Natural killer cell (primary cell): ENCODE results near the gene ENGASE. TPM values are rescaled to one million over a fixed set of nuclear protein-coding genes. Genes with fewer than 3 reads are reported as not detected.
"Not testable (repeated sequence)": the region's sequence is repeated elsewhere in the genome, so short reads cannot be mapped to it uniquely, and the experiment has no call there.

ENCODE experiments used
- ATAC-seq, 3 donors: fragments of 150-1000 bp in 2 of 3; fragments of 200-7000 bp in 1 of 3; cut with Tn5 transposase; 1 replicate in 1 of 3; 2 replicates in 2 of 3; pipeline ENCODE4 v1.10.0; 2021; ENCODE audit warnings: mild to moderate bottlenecking in 2 of 3, moderate library complexity in 2 of 3
- DNase-seq, 2 donors: peaks; one replicate each; pipeline versions ENCODE4 v3.0.0 to v3.0.0-alpha.2; 2013 to 2021; ENCODE audit warnings: mixed read lengths in 1 of 2
- H3K27ac ChIP-seq: one replicate; pipeline ENCODE4 v1.5.1; 2013; ENCODE audit warnings: mild to moderate bottlenecking, low read length
- H3K27me3 ChIP-seq: one replicate; pipeline ENCODE4 v1.6.1; 2013; ENCODE audit warnings: low read length; ENCODE audit not compliant: control insufficient read depth, insufficient read depth
- H3K36me3 ChIP-seq: one replicate; pipeline ENCODE4 v1.6.1; 2013; ENCODE audit warnings: low read length; ENCODE audit not compliant: control insufficient read depth, insufficient read depth
- H3K4me1 ChIP-seq: one replicate; pipeline ENCODE4 v1.6.1; 2013; ENCODE audit warnings: low read length; ENCODE audit not compliant: control insufficient read depth, insufficient read depth
- H3K4me3 ChIP-seq: one replicate; pipeline ENCODE4 v1.5.1; 2013; ENCODE audit warnings: low read length
- H3K9me3 ChIP-seq: one replicate; pipeline ENCODE4 v1.6.1; 2013; ENCODE audit warnings: low read length; ENCODE audit not compliant: control insufficient read depth, insufficient read depth
- H3K27ac Mint-ChIP-seq, 2 donors: one replicate each; pipeline ENCODE4 v1.8.0; 2022; ENCODE audit warnings: mild to moderate bottlenecking in 2 of 2, mixed read lengths in 2 of 2, moderate library complexity in 1 of 2
- H3K27me3 Mint-ChIP-seq, 2 donors: one replicate each; pipeline ENCODE4 v1.8.0; 2022; ENCODE audit warnings: low read depth in 2 of 2, mixed read lengths in 2 of 2
- H3K36me3 Mint-ChIP-seq: one replicate; pipeline ENCODE4 v1.8.0; 2022; ENCODE audit warnings: mixed read lengths
- H3K4me1 Mint-ChIP-seq, 2 donors: one replicate each; pipeline ENCODE4 v1.8.0; 2022; ENCODE audit warnings: mixed read lengths in 2 of 2
- H3K4me3 Mint-ChIP-seq: one replicate; pipeline ENCODE4 v1.8.0; 2022; ENCODE audit warnings: mild to moderate bottlenecking, moderate library complexity, mixed read lengths
- H3K9me3 Mint-ChIP-seq, 2 donors: one replicate each; pipeline ENCODE4 v1.8.0; 2022; ENCODE audit warnings: mixed read lengths in 2 of 2
- WGBS: methylation state at CpG from one replicate; pipeline ENCODE4 v1.1.7; 2013; ENCODE audit warnings: missing lambda C conversion rate; ENCODE audit not compliant: insufficient coverage; 5-methylcytosine and 5-hydroxymethylcytosine counted together
- intact Hi-C: fragments of 100-400 bp; cut with micrococcal nuclease; formaldehyde crosslinking; loops from one replicate; pipeline ENCODE4 v1.14.2; 2022
- total RNA-seq, 4 donors: library from RNA; stranded (reverse); fragments of 120-200 nt in 1 of 4; gene quantifications; one replicate each; pipeline versions ENCODE4 v1.2.3 to v1.2.4, GENCODE V29; 2013 to 2022
- TF ChIP-seq, protein P1 (sequence below): fragments of 200-600 bp; IDR thresholded peaks from one replicate; pipeline ENCODE4 v1.8.0; 2022; ENCODE audit warnings: antibody characterized with exemption

Gene ENGASE
- total RNA-seq, 3 donors from 2014 or later (not counting 1 experiment from before 2014, with no cell fraction given) = 56.0 to 86.4 (median 56.9) TPM

DNA sequence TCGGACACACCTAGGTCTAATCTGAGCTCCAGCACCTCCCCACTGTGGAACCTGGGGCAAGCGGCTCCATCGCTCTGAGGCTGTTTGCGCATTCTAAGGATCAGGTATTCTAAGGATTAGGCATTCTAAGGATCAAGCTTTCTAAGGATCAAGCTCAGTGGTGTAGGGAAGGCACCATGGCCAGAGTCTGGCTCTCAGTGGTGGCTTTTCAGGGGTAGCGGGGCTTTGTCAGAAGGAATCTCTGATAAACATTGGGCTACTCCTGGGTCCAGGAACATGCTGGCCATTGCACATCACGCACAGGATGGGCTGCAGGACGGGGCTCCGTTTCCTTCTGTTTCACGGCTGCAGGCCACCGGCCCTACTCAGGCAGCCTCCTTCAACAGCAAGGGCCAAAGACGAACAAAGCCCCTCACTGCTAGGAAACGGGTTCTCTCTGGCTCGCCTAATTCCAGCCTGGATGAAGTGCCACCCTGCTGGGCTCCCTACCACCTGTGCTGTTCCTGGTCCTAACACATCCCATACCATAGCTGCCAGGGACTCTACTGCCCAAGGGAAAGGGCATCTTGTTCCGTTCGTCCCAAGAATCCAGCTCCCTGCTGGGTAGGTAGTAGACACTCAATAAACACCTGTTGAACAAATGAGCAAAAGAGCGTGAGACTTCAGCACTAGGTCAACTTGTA lies 45.2 kb upstream of the ENGASE start:
- no peaks in the 10 kb centered on the region for H3K9me3 ChIP-seq
- H3K4me3 ChIP-seq = no peak overlapping the region
- WGBS = 92% methylated on average over 16 of the region's 16 CpGs
- intact Hi-C loops = no loop called here
- peaks cover 16% of the 10 kb centered on the region for H3K27me3 ChIP-seq
- H3K36me3 ChIP-seq = no peaks in the 10 kb centered on the region
- H3K27ac Mint-ChIP-seq = no peak overlapping the region
- peaks cover 0 to 4% of the 10 kb centered on the region in 2 donors for H3K4me1 Mint-ChIP-seq
- H3K27ac ChIP-seq = no peak overlapping the region
- peaks cover 16 to 38% of the 10 kb centered on the region in 2 donors for H3K27me3 Mint-ChIP-seq
- H3K4me1 ChIP-seq = peaks cover 7% of the 10 kb centered on the region
- no peaks in the 10 kb centered on the region for H3K9me3 Mint-ChIP-seq
- TF ChIP-seq, protein P1, sequence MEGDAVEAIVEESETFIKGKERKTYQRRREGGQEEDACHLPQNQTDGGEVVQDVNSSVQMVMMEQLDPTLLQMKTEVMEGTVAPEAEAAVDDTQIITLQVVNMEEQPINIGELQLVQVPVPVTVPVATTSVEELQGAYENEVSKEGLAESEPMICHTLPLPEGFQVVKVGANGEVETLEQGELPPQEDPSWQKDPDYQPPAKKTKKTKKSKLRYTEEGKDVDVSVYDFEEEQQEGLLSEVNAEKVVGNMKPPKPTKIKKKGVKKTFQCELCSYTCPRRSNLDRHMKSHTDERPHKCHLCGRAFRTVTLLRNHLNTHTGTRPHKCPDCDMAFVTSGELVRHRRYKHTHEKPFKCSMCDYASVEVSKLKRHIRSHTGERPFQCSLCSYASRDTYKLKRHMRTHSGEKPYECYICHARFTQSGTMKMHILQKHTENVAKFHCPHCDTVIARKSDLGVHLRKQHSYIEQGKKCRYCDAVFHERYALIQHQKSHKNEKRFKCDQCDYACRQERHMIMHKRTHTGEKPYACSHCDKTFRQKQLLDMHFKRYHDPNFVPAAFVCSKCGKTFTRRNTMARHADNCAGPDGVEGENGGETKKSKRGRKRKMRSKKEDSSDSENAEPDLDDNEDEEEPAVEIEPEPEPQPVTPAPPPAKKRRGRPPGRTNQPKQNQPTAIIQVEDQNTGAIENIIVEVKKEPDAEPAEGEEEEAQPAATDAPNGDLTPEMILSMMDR = no peak
- ATAC-seq (no peak), DNase-seq (no peak)
- H3K36me3 Mint-ChIP-seq = no peaks in the 10 kb centered on the region
- no peak overlapping the region for H3K4me3 Mint-ChIP-seq

DNA sequence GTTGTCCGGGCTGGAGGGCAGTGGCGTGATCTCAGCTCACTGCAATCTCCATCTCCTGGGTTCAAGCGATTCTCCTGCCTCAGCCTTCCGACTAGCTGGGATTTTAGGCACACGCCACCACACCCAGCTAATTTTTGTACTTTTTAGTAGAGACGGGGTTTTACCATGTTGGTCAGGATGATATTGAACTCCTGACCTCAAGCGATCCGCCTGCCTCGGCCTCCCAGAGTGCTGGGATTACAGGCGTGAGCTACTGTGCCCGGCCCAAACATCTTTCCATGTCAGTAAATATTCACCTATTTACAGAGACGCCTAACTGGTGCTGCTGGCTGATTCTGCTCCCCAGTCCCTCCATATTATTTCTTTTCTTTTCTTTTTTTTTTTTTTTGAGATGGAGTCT lies 44.0 kb upstream of the ENGASE start:
- H3K27ac ChIP-seq, H3K27me3 ChIP-seq, DNase-seq, H3K4me1 ChIP-seq, H3K9me3 ChIP-seq, ATAC-seq, intact Hi-C loops, H3K27ac Mint-ChIP-seq, H3K36me3 Mint-ChIP-seq, H3K9me3 Mint-ChIP-seq, H3K4me3 Mint-ChIP-seq, H3K4me3 ChIP-seq, H3K36me3 ChIP-seq, H3K4me1 Mint-ChIP-seq: not testable (repeated sequence)
- H3K27me3 Mint-ChIP-seq = peaks cover 12 to 32% of the 10 kb centered on the region in 2 donors
- WGBS = 94% methylated on average over 12 of the region's 12 CpGs

DNA sequence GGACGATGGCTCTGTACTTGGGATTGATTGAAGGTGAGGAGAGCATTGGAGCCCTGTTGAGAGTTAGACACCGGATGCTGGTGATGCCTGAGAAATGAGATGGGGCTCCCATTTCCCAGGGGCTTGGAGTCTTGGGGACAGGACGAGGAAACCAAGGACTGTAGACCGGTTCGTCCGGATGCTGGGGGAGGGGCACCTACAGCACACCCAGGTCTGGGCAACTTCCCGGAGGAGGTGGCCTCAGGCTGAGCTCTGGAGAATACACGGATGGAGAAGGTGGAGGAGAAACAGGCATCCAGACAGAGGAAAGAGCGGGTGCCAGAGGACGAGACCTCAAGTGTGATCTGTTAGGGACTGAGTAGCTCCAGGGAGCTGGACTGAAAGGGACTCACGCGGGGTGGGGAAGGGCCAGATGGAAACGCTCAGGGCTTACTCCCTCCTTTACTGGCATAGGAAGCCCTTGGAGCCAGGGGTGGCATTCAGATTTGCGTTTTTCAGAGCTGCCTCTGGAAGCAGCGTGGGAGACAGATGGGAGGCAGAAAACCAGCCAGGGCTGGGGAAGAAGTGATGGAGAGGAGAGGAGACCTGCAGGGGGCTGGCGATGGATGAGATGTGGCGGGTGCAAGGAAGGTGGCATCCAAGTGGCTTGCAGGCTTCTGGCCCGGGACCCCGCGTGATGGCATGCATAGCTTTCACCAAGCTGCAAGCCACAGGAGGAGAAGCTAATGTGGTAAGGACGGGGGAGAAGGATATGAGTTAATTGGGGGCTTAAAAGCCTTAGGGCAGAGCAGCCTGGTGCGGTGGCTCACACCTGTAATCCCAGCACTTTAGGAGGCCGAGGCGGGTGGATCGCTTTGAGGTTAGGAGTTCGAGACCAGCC lies 42.4 kb upstream of the ENGASE start:
- intact Hi-C loops = no loop called here
- no peak overlapping the region for H3K27ac ChIP-seq
- no peak overlapping the region for H3K4me3 Mint-ChIP-seq
- ATAC-seq = no peak
- DNase-seq = no peak
- TF ChIP-seq, protein P1 = no peak
- peaks cover 14 to 27% of the 10 kb centered on the region in 2 donors for H3K27me3 Mint-ChIP-seq
- no peaks in the 10 kb centered on the region for H3K36me3 ChIP-seq
- H3K36me3 Mint-ChIP-seq = no peaks in the 10 kb centered on the region
- H3K4me3 ChIP-seq = no peak overlapping the region
- no peaks in the 10 kb centered on the region for H3K9me3 ChIP-seq
- H3K4me1 ChIP-seq = no peaks in the 10 kb centered on the region
- no peaks in the 10 kb centered on the region for H3K9me3 Mint-ChIP-seq
- 88% methylated on average over 26 of the region's 26 CpGs for WGBS
- H3K27ac Mint-ChIP-seq = no peak overlapping the region
- no peaks in the 10 kb centered on the region for H3K4me1 Mint-ChIP-seq
- H3K27me3 ChIP-seq = peaks cover 2% of the 10 kb centered on the region

DNA sequence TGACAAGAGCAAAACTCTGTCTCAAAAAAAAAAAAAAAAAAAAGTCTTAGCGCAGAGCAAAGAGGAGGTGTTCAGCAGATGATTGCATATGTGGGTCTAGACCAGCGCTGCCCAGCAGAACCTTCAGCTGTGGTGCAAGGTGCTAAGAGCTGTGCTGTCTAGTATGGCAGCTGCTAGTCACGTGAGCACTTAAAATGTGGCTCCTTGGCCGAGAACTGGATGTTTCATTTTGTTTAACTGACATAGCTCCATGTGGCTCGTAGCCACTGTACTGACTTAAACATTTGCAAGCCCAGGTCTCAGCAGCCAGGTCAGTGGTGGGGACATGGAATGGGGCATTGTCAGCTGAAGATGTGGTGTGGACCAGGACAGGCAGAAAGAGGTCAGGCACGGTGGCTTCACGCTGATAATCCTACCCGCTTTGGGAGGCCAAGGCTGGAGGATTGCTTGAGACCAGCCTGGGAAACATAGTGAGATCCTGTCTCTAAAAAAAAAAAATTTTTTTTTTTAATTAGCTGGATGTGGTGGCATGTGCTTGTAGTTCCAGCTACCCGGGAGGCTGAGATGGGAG lies 41.5 kb upstream of the ENGASE start:
- Mint-ChIP-seq H3K4me1 (no peaks in the 10 kb centered on the region), H3K27ac (no peak overlapping the region), H3K4me3 (no peak overlapping the region), H3K36me3 (no peaks in the 10 kb centered on the region), H3K9me3 (no peaks in the 10 kb centered on the region), H3K27me3 (peaks cover 10 to 19% of the 10 kb centered on the region in 2 donors)
- WGBS = 91% methylated on average over 9 of the region's 9 CpGs
- intact Hi-C loops = no loop called here
- Histone ChIP-seq H3K9me3 (no peaks in the 10 kb centered on the region), H3K27me3 (no peaks in the 10 kb centered on the region), H3K27ac (no peak overlapping the region), H3K4me3 (no peak overlapping the region), H3K36me3 (no peaks in the 10 kb centered on the region), H3K4me1 (no peaks in the 10 kb centered on the region)
- TF ChIP-seq, protein P1 = no peak
- DNase-seq (no peak), ATAC-seq (no peak)
